GM18519 (cell line): ENCODE data around the gene GSK3B.
"Not testable (repeated sequence)": the region's sequence is repeated elsewhere in the genome, so short reads cannot be mapped to it uniquely, and the experiment has no call there.

ENCODE experiments used
- ATAC-seq: cut with Tn5 transposase; IDR thresholded peaks from one replicate; pipeline ENCODE4 v1.9.1; 2021; ENCODE audit warnings: mild to moderate bottlenecking, moderate library complexity; ENCODE audit not compliant: unreplicated experiment, low FRiP score

GSK3B gene

GRCh38 chr3:119891944-119892721 lies 202.1 kb downstream of the GSK3B start:
- ATAC-seq, result no peak

DNA sequence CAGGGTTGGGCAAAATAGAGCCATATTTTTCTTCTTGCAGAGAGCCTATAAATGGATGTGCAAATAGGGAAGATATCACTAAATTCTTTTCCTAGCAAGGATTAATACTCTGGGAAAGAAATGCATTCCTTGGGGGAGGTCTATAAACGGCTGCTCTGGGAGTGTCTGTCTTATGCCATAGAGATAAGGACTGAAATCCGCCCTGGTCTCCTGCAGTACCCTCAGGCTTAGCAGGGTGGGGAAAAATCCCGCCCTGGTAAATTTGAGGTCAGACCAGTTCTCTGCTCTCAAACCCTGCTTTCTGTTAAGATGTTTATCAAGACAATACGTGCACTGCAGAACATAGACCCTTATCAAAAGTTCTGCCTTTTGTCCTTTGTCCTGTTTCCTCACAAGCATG lies 205.6 kb downstream of the GSK3B start:
- ATAC-seq, result not testable (repeated sequence)

- ATAC-seq, result no peak
Observed at GRCh38 chr3:119885746-119886530, 208.3 kb downstream of the GSK3B start.

DNA sequence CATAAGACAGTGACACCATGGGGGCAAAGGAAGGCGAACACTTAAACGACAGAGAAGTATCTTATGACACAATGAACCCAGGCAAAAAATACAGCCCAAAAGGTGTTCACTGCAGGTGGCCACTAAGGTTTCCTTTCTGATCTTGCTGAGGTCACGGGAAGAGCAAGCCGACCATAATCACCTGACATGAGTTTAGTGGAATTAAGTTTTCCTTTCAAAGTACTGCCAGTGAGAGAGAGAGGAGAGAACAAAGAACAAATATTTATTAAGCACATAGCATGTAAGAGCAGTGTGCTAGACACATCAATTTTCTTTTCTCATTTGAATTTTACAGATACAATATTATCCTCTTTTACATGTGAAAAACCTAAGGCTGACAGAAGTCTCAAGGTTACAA lies 210.1 kb downstream of the GSK3B start:
- no peak for ATAC-seq

- no peak for ATAC-seq
Observed at GRCh38 chr3:119883461-119884160, 210.6 kb downstream of the GSK3B start.

DNA sequence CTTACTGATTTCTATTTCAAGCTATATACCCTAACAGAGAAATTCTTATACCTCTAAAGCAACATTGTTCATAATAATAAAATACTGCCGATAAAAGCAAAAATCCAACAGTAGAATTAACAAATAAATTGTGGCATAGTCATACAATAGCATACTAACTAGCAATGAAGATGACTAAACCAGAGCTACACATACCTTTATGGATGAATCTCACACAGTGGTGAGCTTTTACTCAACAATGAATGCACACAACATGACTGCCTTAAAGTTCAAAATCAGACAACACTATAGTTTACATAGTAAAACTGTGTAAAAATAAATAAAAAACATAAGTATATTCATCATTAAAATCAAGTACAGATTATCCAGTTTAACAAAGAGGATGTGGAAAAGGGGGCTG lies 213.3 kb downstream of the GSK3B start:
- no peak for ATAC-seq

GRCh38 chr3:119873646-119874045 lies 220.6 kb downstream of the GSK3B start:
- no peak for ATAC-seq

GRCh38 chr3:119872773-119873172 lies 221.5 kb downstream of the GSK3B start:
- no peak for ATAC-seq

- ATAC-seq, result no peak
Observed at GRCh38 chr3:119871571-119871970, 222.7 kb downstream of the GSK3B start.

- no peak for ATAC-seq
Observed at GRCh38 chr3:119870512-119870911, 223.7 kb downstream of the GSK3B start.

DNA sequence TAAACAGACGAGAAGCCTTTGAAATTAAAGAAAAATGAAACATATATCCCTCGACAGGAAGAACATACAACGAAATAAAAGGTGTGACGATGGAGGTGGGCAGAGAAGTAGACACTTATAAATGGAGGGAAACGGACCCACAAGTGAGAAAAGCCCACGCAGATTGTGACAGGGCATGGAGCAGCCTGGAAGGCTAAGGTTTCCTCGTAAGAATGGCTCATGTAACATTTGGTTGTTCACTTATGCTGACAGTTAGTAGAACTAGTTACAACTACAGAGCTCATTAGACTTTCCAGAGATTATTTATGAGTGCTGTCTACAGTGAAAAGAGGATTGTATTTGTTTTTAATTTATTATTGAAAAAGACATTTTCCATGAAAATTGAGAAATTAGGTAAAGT lies 229.8 kb downstream of the GSK3B start:
- ATAC-seq, result no peak

GRCh38 chr3:119862616-119863015 lies 231.6 kb downstream of the GSK3B start:
- ATAC-seq, result no peak

DNA sequence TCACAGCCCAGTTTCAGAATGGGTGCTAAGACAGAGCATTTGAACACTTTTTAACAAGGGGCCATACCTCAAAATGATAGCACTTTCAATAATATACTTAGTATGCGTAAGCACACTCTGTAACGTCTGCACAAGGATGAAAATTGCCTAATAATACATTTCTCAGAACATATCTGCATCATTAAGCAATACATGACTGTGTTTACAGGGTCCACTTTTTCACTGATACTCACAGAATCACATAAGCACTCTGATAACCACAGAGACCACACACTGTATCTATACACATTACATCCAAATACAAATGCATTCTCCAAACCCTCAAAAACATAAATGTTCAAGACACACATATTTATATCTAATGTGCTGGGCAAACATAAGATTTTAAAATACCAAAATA lies 232.6 kb downstream of the GSK3B start:
- ATAC-seq, result no peak

GRCh38 chr3:119859728-119860127 lies 234.5 kb downstream of the GSK3B start:
- no peak for ATAC-seq

DNA sequence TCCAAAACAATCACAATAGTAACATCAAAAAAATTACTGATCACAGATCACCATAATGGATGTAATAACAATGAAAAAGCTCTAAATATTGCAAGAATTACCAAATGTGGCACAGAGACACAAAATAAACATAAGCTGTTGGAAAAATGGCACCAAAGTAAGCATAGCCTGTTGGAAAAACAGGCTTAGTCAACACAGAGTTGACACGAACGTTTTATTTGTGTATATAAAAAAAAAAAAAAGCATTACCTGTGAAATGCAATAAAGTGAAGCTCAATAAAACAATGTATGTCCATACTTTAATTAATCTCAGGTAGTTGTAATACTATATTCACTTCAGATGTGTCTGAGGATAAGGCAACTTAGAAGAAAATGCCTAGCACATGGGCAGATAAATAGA lies 235.3 kb downstream of the GSK3B start:
- no peak for ATAC-seq

- no peak for ATAC-seq
Observed at GRCh38 chr3:119856695-119857094, 237.6 kb downstream of the GSK3B start.

GRCh38 chr3:119849126-119849525 lies 245.1 kb downstream of the GSK3B start:
- ATAC-seq, result no peak

DNA sequence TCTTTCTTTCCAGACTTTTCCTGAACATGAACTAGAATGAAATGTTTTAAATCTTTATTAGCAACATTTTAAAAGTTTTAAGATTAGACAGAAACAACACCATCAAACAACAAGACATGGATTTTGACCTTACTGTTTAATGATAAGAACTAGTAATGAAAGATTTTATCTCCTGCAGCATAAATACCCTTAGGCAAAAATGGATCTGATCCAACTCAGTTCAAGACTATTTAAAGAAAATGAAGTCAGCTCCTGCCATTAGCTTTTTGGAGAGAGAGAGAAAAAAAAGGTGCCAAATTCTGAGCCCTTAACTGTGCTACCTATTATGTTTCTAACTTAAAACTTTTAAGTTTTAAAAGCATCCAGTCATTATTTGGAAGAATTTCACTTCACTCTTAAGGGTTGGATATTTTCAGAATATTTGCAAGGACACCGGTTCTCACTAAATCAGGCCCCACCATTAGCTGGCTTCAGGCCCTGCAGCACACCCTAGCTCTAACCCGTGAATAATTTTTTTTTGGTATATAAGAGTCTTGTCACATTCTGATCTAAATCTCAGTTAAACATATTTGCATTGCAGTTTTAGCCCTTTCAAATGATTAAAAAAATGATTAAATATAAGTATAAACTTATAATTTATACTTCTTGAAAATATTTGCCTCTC lies 252.3 kb downstream of the GSK3B start:
- ATAC-seq, result no peak

DNA sequence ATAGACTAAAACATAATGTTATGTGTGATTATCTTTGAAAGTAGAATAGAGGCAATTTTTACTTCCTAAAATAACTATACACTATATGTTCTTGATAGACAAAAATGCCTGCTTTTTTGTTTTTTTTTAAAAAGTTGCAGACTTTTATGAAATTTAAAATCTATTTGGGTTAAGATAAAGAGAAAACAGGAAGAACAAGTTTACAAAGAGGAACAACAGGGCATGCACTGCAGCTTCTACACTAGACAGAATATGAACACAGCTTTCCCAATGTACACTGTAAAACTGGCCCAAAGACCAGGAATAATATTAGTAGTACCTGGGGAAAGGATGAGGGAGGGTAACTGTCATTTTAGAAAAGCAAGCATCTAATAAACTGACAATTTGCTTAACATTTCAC lies 258.7 kb downstream of the GSK3B start:
- ATAC-seq, result no peak

DNA sequence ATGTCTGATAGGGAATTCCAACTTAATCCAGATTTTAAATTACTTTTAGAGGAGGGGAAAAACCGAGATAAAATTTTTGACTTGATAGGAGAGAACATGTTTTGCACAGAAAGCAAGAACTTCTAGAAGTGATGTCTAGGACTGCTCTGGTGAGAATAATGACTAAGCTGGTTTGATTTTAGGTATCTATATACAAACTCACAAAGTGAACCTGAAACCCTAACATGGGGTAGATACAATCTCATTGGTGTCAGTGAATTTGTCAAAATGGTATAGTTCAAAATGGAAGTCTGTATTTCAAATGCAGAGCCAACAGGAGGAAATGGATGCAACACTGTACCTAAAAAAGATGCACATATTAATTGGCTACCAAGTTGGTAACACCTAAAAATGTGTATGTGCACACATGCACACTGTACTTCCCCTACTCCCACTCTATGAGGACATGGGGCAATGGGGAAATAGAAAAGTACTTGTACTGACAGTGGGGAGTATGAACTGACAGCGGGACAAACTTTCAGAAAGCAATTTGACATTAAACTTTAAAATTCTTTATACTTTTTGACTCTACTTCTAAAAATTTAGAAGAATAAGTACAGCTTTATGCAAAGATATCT lies 259.4 kb downstream of the GSK3B start:
- peak; percentile 46 for ATAC-seq
